GM18517 (cell line): Measurements from ENCODE around the gene PEX19.

Experiments used
- ATAC-seq: cut with Tn5 transposase; IDR thresholded peaks from one replicate; pipeline ENCODE4 v1.9.1; 2021; ENCODE audit warnings: mild to moderate bottlenecking, moderate library complexity; ENCODE audit not compliant: unreplicated experiment

PEX19 gene

DNA sequence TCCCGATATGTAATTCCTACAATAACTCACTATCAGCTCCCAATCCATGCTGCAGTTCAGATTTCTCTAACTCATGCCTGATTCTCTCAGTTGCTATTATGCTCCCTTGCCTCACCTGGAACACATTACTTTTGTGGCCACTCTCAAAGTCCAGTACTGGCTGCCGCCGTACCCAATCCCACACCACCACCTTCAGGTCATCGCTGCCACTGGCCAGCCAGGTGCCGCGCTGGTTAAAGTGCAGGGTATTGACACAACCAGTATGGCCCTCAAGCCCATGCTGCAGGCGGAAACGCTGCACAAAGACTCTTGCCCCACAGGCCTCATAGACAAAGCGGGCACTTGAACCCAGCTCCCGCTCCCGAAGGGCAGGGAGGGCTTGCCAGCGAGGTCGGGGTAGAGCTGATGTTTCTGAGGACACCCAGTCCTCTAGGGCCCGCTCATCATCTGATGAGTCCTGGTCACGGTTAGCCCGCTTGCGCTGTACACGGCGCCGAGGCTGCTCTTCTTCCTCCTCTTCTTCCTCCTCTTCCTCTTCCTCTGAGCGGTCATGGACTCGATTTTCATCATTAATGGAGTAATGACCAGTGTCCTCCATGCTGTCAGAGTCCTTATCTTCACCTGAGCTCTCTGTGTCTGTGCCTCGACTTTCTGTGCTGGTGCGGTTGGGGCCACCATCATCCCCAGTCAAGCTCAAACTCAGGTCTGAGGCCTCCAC is 45.2 kb downstream of the PEX19 start:
- ATAC-seq, result no peak

DNA sequence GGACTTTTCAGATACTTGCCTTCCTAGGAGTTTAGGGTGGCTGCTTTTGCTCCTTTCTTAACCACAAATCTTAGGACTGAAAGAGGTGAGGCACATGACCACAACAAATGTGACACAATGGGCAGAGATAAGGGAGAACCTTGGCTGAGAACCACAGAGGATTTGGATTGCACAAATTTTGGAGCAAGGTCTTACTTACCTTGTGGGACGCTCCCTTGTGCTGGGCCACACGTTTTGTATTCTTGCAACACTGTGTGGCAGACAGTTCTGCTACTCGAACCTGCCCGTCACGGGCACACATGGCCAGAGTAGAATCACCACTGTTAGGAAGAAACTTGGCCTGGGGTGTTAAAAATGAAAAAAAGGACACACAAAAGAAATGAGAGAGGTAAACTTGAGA is 46.5 kb downstream of the PEX19 start:
- no peak for ATAC-seq

- ATAC-seq, result no peak
These were observed 47.4 kb downstream of the PEX19 start for GRCh38 chr1:160237558-160237957.

DNA sequence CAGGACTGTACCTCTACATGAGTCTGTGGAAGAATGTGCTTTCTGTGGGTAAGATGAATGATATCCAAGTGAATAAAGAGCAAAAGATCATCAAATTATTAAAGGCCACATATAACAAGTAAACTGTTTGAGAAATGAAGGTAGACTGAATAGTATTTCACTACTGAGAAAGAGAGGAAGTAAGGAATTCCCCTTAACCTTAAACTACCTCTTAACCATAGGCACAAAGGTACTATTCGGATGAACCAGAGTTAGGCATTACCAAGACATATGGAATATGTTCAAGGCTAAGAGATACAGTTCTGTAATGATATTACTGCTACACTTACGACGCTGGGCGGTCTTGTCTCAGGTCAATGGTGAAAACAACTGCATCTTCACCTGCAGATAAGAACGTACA is 48.1 kb downstream of the PEX19 start:
- no peak for ATAC-seq

DNA sequence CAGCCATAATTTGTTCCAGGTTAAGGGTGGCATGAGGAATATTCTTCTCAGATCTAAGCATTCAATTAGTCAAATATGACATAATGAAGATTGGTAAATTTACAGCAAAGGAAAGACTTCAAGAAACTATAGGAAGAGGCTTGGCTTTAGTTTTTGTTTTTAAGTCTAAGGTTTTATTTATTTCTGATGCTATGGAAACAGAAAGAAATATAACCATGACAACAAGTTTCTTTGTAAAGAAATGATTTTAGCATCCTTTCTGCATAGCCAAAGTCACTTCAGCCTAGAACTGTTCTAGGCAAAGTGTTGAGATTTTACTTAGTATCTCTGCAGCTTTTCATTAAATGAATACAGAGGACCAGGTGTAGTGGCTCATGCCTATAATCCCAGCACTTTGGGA is 52.0 kb downstream of the PEX19 start:
- ATAC-seq, result no peak

DNA sequence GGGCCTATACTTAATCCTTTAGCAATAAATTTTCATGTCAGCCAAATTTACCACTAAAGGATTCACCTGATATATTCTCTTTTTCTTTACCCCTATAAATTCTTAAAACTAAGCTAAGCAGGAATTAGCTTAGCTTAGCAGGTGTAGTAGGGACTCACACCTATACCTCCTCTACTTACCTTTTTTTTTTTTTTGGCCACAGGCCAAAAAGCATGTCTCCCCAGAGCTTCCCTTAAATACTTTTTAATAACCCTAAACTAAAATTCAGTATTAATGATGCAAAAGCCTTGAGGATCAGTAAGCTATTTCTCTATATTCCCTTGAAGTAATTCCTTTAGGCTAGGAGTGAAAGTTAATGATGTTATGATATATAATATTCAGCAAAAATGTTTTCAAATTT is 56.5 kb downstream of the PEX19 start:
- ATAC-seq, result no peak

- ATAC-seq, result no peak
These were observed 57.4 kb downstream of the PEX19 start for GRCh38 chr1:160227561-160227960.

DNA sequence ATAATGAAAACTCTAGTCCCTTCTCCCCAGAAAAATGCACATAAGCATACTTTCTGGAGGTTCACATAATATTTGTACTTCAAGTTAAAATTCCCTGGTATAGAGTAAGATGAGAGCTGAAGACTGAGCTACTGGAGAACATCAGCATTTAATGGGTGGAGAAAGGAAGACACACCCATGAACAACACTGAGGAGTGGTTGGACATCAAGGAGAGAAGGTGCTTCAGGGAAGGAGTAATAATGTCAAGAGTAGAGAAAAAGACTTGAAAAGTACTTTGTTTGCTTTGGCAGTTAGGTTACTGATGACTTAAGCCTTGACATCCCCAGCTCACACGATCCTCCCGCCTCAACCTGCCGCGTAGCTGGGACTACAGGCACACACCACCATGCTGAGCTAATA is 57.9 kb downstream of the PEX19 start:
- no peak for ATAC-seq
